HFFc6 (cell line): ENCODE measurements around the gene EVC. TPM values are rescaled to one million over a fixed set of nuclear protein-coding genes. Genes with fewer than 3 reads are reported as not detected.

Experiments used
- DNase-seq: peaks from one replicate; pipeline ENCODE4 v3.0.0-alpha.2; 2018
- H3K27ac Mint-ChIP-seq: 2 replicates; pipeline ENCODE4 v1.8.0; 2020; ENCODE audit warnings: mild to moderate bottlenecking, mixed read lengths
- H3K27me3 Mint-ChIP-seq: 2 replicates; pipeline ENCODE4 v1.8.0; 2021; ENCODE audit warnings: mild to moderate bottlenecking, moderate library complexity, mixed read lengths; ENCODE audit not compliant: insufficient read depth
- H3K36me3 Mint-ChIP-seq: 2 replicates; pipeline ENCODE4 v1.8.0; 2021; ENCODE audit warnings: low read depth, mixed read lengths
- H3K4me1 Mint-ChIP-seq: 2 replicates; pipeline ENCODE4 v1.8.0; 2020; ENCODE audit warnings: low read depth, mixed read lengths
- H3K4me3 Mint-ChIP-seq: 2 replicates; pipeline ENCODE4 v1.8.0; 2020; ENCODE audit warnings: mild to moderate bottlenecking, moderate library complexity, mixed read lengths
- H3K9me3 Mint-ChIP-seq: 2 replicates; pipeline ENCODE4 v1.8.0; 2020; ENCODE audit warnings: mild to moderate bottlenecking, mixed read lengths
- CTCF ChIP-seq: fragments of 200-600 bp; sonication (generic); IDR thresholded peaks from 2 replicates; pipeline ENCODE4 v1.5.0; 2021; ENCODE audit warnings: antibody characterized with exemption, mild to moderate bottlenecking
- total RNA-seq, 6 experiments: library from RNA; stranded (reverse); fragmentation: NEBNext Ultra II Directional; extraction: Animal tissue kit (Norgen Biotek cat#: 25700); gene quantifications; 2 replicates in 1 of 6; 3 replicates in 5 of 6; pipeline ENCODE4 v1.2.3, GENCODE V29; 2021

EVC gene
- total RNA-seq, 6 experiments from 2014 or later = 30.7 to 40.9 (median 33.7) TPM

- no peak overlapping the region for H3K27ac Mint-ChIP-seq
- no peaks in the 10 kb centered on the region for H3K9me3 Mint-ChIP-seq
- H3K27me3 Mint-ChIP-seq = peaks cover 12% of the 10 kb centered on the region
- H3K36me3 Mint-ChIP-seq = no peaks in the 10 kb centered on the region
- no peak for TF ChIP-seq CTCF
- H3K4me3 Mint-ChIP-seq = no peak overlapping the region
- DNase-seq = no peak
- H3K4me1 Mint-ChIP-seq = no peaks in the 10 kb centered on the region
Observed at GRCh38 chr4:5857199-5857598, 146.2 kb downstream of the EVC start.

GRCh38 chr4:5858020-5858769, 147.2 kb downstream of the EVC start:
- TF ChIP-seq CTCF = no peak
- H3K27ac Mint-ChIP-seq = no peak overlapping the region
- H3K9me3 Mint-ChIP-seq = no peaks in the 10 kb centered on the region
- peaks cover 5% of the 10 kb centered on the region for H3K27me3 Mint-ChIP-seq
- no peak for DNase-seq
- H3K4me3 Mint-ChIP-seq = no peak overlapping the region
- no peaks in the 10 kb centered on the region for H3K36me3 Mint-ChIP-seq
- H3K4me1 Mint-ChIP-seq = peaks cover 2% of the 10 kb centered on the region; the same call in 1 of the 2 replicates

GRCh38 chr4:5863461-5864113, 152.6 kb downstream of the EVC start:
- Mint-ChIP-seq H3K27ac (no peak overlapping the region), H3K4me3 (no peak overlapping the region), H3K4me1 (peaks cover 9% of the 10 kb centered on the region), H3K9me3 (no peaks in the 10 kb centered on the region), H3K27me3 (peaks cover 13% of the 10 kb centered on the region), H3K36me3 (no peaks in the 10 kb centered on the region)
- peak; percentile 82 for DNase-seq
- TF ChIP-seq CTCF = no peak

Other genes starting within 250 kb of the EVC start
- 1 to 10 TPM; 3.0 to 4.1 (median 3.8) TPM for gene EVC2, start 2.6 kb upstream of the EVC start, total RNA-seq
- not detected for gene CRMP1, start 181.9 kb downstream of the EVC start, total RNA-seq